ENCODE results near the gene ZBTB21.

The ZBTB21 gene

GRCh38 chr21:41987310-41987709, 22.9 kb downstream of the ZBTB21 start:
- no peak for DNase-seq

GRCh38 chr21:41985662-41986416, 24.3 kb downstream of the ZBTB21 start:
- DNase-seq, result no peak

- no peak for DNase-seq
These were observed 26.9 kb downstream of the ZBTB21 start for GRCh38 chr21:41983229-41983628.

GRCh38 chr21:41980561-41980960, 29.6 kb downstream of the ZBTB21 start:
- DNase-seq, result no peak

- no peak for DNase-seq
These were observed 30.3 kb downstream of the ZBTB21 start for GRCh38 chr21:41979751-41980369.

- no peak for DNase-seq
These were observed 30.8 kb downstream of the ZBTB21 start for GRCh38 chr21:41979335-41979734.

GRCh38 chr21:41977034-41977950, 32.9 kb downstream of the ZBTB21 start:
- DNase-seq, result no peak

GRCh38 chr21:41976611-41977010, 33.5 kb downstream of the ZBTB21 start:
- no peak for DNase-seq

- DNase-seq, result no peak
These were observed 34.5 kb downstream of the ZBTB21 start for GRCh38 chr21:41975391-41976272.

GRCh38 chr21:41974752-41975053, 35.5 kb downstream of the ZBTB21 start:
- no peak for DNase-seq

GRCh38 chr21:41973861-41974751, 36.1 kb downstream of the ZBTB21 start:
- no peak for DNase-seq

- DNase-seq, result no peak
These were observed 36.7 kb downstream of the ZBTB21 start for GRCh38 chr21:41973427-41973831.

GRCh38 chr21:41972511-41973205, 37.5 kb downstream of the ZBTB21 start:
- no peak for DNase-seq

GRCh38 chr21:41971891-41972290, 38.3 kb downstream of the ZBTB21 start:
- DNase-seq, result no peak

- no peak for DNase-seq
These were observed 39.2 kb downstream of the ZBTB21 start for GRCh38 chr21:41970751-41971653.

GRCh38 chr21:41970106-41970391, 40.1 kb downstream of the ZBTB21 start:
- DNase-seq, result no peak

GRCh38 chr21:41967708-41968107, 42.5 kb downstream of the ZBTB21 start:
- DNase-seq, result no peak

GRCh38 chr21:41966872-41967621, 43.1 kb downstream of the ZBTB21 start:
- DNase-seq, result no peak

Measured in femur (tissue), 1 donor.